MM.1S (cell line): ENCODE data around the gene LASP1NB.

ENCODE experiments used
- CTCF ChIP-seq: fragments of 300-600 bp; sonication (generic); IDR thresholded peaks from 2 replicates; pipeline ENCODE4 v1.5.1; 2016; ENCODE audit warnings: antibody characterized with exemption, low read length, mixed read lengths
- EZH2 ChIP-seq: fragments of 300-600 bp; sonication (generic); optimal IDR thresholded peaks from 2 replicates; pipeline ENCODE3; 2017; ENCODE audit warnings: low read depth, mild to moderate bottlenecking, antibody characterized with exemption, low read length, mixed read lengths

- TF ChIP-seq CTCF = no peak
- TF ChIP-seq EZH2 = no peak
Observed at GRCh38 chr17:38882870-38883269, 42.5 kb upstream of the LASP1NB start.
